ENCODE data around the gene DEGS1.
A peak's percentile ranks its signal among the peaks of the same experiment; 100 is the strongest.

Gene DEGS1

GRCh38 chr1:224169718-224170270, 13.2 kb upstream of the DEGS1 start:
- no peaks in the 10 kb centered on the region for H3K9me3 ChIP-seq (ENCODE audit: control insufficient read depth, insufficient read depth, low read depth, low read length)
- no peaks in the 10 kb centered on the region for H3K4me1 ChIP-seq (ENCODE audit: control insufficient read depth, insufficient read depth, low read length)
- H3K36me3 ChIP-seq (ENCODE audit: control insufficient read depth in 2 of 2, insufficient read depth in 1 of 2, low read length in 2 of 2) = no peaks in the 10 kb centered on the region
- TF ChIP-seq, protein P1, sequence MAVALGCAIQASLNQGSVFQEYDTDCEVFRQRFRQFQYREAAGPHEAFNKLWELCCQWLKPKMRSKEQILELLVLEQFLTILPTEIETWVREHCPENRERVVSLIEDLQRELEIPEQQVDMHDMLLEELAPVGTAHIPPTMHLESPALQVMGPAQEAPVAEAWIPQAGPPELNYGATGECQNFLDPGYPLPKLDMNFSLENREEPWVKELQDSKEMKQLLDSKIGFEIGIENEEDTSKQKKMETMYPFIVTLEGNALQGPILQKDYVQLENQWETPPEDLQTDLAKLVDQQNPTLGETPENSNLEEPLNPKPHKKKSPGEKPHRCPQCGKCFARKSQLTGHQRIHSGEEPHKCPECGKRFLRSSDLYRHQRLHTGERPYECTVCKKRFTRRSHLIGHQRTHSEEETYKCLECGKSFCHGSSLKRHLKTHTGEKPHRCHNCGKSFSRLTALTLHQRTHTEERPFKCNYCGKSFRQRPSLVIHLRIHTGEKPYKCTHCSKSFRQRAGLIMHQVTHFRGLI (tag by site-specific recombination; IDR thresholded peaks at IDR 0.05) = peak; percentile 67
- no peak for TF ChIP-seq ZNF488 (tag by site-specific recombination; IDR thresholded peaks at IDR 0.05)
- no peak overlapping the region for H3K27ac ChIP-seq (ENCODE audit: extremely low read depth, low read depth, low read length)
- ChIA-PET CTCF (interaction anchor here (0.8 to 1.6 kb wide), 11 partner anchors 10 to 472 kb away, joined by 3 to 8 read pairs (median 3); partner anchors contain the start of gene DEGS1), POLR2A (interaction anchor here (0.9 to 1.6 kb wide), 2 partner anchors 9 to 13 kb away, joined by 3 to 6 read pairs; partner anchors contain the start of gene DEGS1)
- H3K4me3 ChIP-seq (ENCODE audit: low read depth, low read length) = no peak overlapping the region

- Histone ChIP-seq H3K36me3 (ENCODE audit: control insufficient read depth in 2 of 2, insufficient read depth in 1 of 2, low read length in 2 of 2) (no peaks in the 10 kb centered on the region), H3K27ac (ENCODE audit: extremely low read depth, low read depth, low read length) (no peak overlapping the region), H3K4me1 (ENCODE audit: control insufficient read depth, insufficient read depth, low read length) (no peaks in the 10 kb centered on the region), H3K9me3 (ENCODE audit: control insufficient read depth, insufficient read depth, low read depth, low read length) (no peaks in the 10 kb centered on the region), H3K4me3 (ENCODE audit: low read depth, low read length) (no peak overlapping the region)
- ChIA-PET CTCF (interaction anchor here (0.6 to 1.6 kb wide), 11 partner anchors 11 to 472 kb away, joined by 3 to 8 read pairs (median 3); partner anchors contain the start of gene DEGS1), POLR2A (interaction anchor here (0.9 to 1.6 kb wide), 2 partner anchors 9 to 12 kb away, joined by 3 to 6 read pairs; partner anchors contain the start of gene DEGS1)
- TF ChIP-seq GFI1B (tag by site-specific recombination; IDR thresholded peaks at IDR 0.05) (no peak), ZNF692 (tag by site-specific recombination; IDR thresholded peaks at IDR 0.05) (no peak), PRDM1 (tag by site-specific recombination; IDR thresholded peaks at IDR 0.05) (no peak), ZNF350 (tag by site-specific recombination; IDR thresholded peaks at IDR 0.05) (no peak), ZNF155 (tag by site-specific recombination; IDR thresholded peaks at IDR 0.05) (no peak), KLF7 (tag by site-specific recombination; IDR thresholded peaks at IDR 0.05; ENCODE audit: borderline replicate concordance) (no peak), ZBTB48 (tag by site-specific recombination; IDR thresholded peaks at IDR 0.05) (no peak), ZFP37 (tag by site-specific recombination; IDR thresholded peaks at IDR 0.05) (no peak), ZNF394 (tag by site-specific recombination; IDR thresholded peaks at IDR 0.05; ENCODE audit: borderline replicate concordance) (no peak), KLF16 (tag by site-specific recombination; IDR thresholded peaks at IDR 0.05) (no peak), ZNF747 (tag by site-specific recombination; IDR thresholded peaks at IDR 0.05) (no peak), FEZF1 (tag by site-specific recombination; IDR thresholded peaks at IDR 0.05) (no peak), TRIM28 (IDR thresholded peaks at IDR 0.05; ENCODE audit: borderline replicate concordance, low read length) (no peak), ZNF426 (tag by site-specific recombination; IDR thresholded peaks at IDR 0.05) (no peak), ZBTB26 (tag by site-specific recombination; optimal IDR thresholded peaks at IDR 0.05) (no peak)
- TF ChIP-seq, protein P2, sequence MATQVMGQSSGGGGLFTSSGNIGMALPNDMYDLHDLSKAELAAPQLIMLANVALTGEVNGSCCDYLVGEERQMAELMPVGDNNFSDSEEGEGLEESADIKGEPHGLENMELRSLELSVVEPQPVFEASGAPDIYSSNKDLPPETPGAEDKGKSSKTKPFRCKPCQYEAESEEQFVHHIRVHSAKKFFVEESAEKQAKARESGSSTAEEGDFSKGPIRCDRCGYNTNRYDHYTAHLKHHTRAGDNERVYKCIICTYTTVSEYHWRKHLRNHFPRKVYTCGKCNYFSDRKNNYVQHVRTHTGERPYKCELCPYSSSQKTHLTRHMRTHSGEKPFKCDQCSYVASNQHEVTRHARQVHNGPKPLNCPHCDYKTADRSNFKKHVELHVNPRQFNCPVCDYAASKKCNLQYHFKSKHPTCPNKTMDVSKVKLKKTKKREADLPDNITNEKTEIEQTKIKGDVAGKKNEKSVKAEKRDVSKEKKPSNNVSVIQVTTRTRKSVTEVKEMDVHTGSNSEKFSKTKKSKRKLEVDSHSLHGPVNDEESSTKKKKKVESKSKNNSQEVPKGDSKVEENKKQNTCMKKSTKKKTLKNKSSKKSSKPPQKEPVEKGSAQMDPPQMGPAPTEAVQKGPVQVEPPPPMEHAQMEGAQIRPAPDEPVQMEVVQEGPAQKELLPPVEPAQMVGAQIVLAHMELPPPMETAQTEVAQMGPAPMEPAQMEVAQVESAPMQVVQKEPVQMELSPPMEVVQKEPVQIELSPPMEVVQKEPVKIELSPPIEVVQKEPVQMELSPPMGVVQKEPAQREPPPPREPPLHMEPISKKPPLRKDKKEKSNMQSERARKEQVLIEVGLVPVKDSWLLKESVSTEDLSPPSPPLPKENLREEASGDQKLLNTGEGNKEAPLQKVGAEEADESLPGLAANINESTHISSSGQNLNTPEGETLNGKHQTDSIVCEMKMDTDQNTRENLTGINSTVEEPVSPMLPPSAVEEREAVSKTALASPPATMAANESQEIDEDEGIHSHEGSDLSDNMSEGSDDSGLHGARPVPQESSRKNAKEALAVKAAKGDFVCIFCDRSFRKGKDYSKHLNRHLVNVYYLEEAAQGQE (tag by site-specific recombination; IDR thresholded peaks at IDR 0.05) = no peak
Observed at GRCh38 chr1:224170343-224170742, 12.7 kb upstream of the DEGS1 start.

Measured in HEK293 (cell line).